H9 (cell line): ENCODE data around the gene CFAP97D2. TPM values are rescaled to one million over a fixed set of nuclear protein-coding genes. Genes with fewer than 3 reads are reported as not detected.

ENCODE experiments used
- DNase-seq: peaks from one replicate; pipeline ENCODE4 v3.0.0-alpha.2; 2017
- H2AFZ ChIP-seq: one replicate; pipeline ENCODE4 v1.6.1; 2013; ENCODE audit warnings: mild to moderate bottlenecking, low read length, control low read depth, moderate library complexity
- H2AK5ac ChIP-seq: 2 replicates; pipeline ENCODE4 v1.6.1; 2013; ENCODE audit warnings: low read length, control low read depth, mixed read lengths; ENCODE audit not compliant: insufficient read length
- H2BK120ac ChIP-seq: one replicate; pipeline ENCODE4 v1.6.1; 2013; ENCODE audit warnings: low read depth, mild to moderate bottlenecking, low read length, control low read depth, inconsistent platforms; ENCODE audit not compliant: poor library complexity, severe bottlenecking
- H2BK12ac ChIP-seq: 2 replicates; pipeline ENCODE4 v1.6.1; 2013; ENCODE audit warnings: low read length, control low read depth, mixed read lengths, low read depth; ENCODE audit not compliant: insufficient read length
- H2BK15ac ChIP-seq: 2 replicates; pipeline ENCODE4 v1.6.1; 2013; ENCODE audit warnings: low read depth, low read length, control low read depth
- H2BK20ac ChIP-seq: one replicate; pipeline ENCODE4 v1.6.1; 2013; ENCODE audit warnings: low read depth, mild to moderate bottlenecking, low read length, control low read depth, inconsistent platforms; ENCODE audit not compliant: poor library complexity, severe bottlenecking
- H2BK5ac ChIP-seq: 2 replicates; pipeline ENCODE4 v1.6.1; 2013; ENCODE audit warnings: low read length, control low read depth, mixed read lengths; ENCODE audit not compliant: insufficient read length
- H3K14ac ChIP-seq: 2 replicates; pipeline ENCODE4 v1.6.1; 2013; ENCODE audit warnings: low read length, control low read depth; ENCODE audit not compliant: insufficient read depth
- H3K18ac ChIP-seq: 2 replicates; pipeline ENCODE4 v1.6.1; 2013; ENCODE audit warnings: low read depth, mild to moderate bottlenecking, mixed read lengths, low read length, control low read depth; ENCODE audit not compliant: insufficient read length
- H3K23ac ChIP-seq: 2 replicates; pipeline ENCODE4 v1.6.1; 2013; ENCODE audit warnings: low read length, control low read depth, mixed read lengths, low read depth; ENCODE audit not compliant: insufficient read length
- H3K23me2 ChIP-seq: 2 replicates; pipeline ENCODE4 v1.6.1; 2013; ENCODE audit warnings: low read depth, mild to moderate bottlenecking, mixed read lengths, low read length, control low read depth; ENCODE audit not compliant: insufficient read length, poor library complexity, severe bottlenecking
- H3K27ac ChIP-seq: 2 replicates; pipeline ENCODE4 v1.5.1; 2013; ENCODE audit warnings: low read length, control low read depth, mixed read lengths, low read depth; ENCODE audit not compliant: insufficient read length
- H3K27me3 ChIP-seq: 2 replicates; pipeline ENCODE4 v1.6.1; 2013; ENCODE audit warnings: low read length, control low read depth, inconsistent platforms; ENCODE audit not compliant: insufficient read depth
- H3K4ac ChIP-seq: 2 replicates; pipeline ENCODE4 v1.6.1; 2013; ENCODE audit warnings: low read depth, mild to moderate bottlenecking, control low read depth, inconsistent platforms, low read length, moderate library complexity
- H3K4me1 ChIP-seq: 2 replicates; pipeline ENCODE4 v1.6.1; 2013; ENCODE audit warnings: low read length, control low read depth, inconsistent platforms; ENCODE audit not compliant: insufficient read depth
- H3K4me2 ChIP-seq: 2 replicates; pipeline ENCODE4 v1.6.1; 2013; ENCODE audit warnings: low read length, control low read depth, mixed read lengths; ENCODE audit not compliant: insufficient read length, insufficient read depth
- H3K56ac ChIP-seq: 2 replicates; pipeline ENCODE4 v1.6.1; 2013; ENCODE audit warnings: low read depth, mild to moderate bottlenecking, mixed read lengths, low read length, control low read depth; ENCODE audit not compliant: insufficient read length
- H3K79me1 ChIP-seq: 2 replicates; pipeline ENCODE4 v1.6.1; 2013; ENCODE audit warnings: low read depth, mild to moderate bottlenecking, moderate library complexity, low read length, control low read depth, inconsistent platforms; ENCODE audit not compliant: insufficient read depth, poor library complexity, severe bottlenecking
- H3K79me2 ChIP-seq: 2 replicates; pipeline ENCODE4 v1.6.1; 2013; ENCODE audit warnings: low read length, control low read depth, inconsistent platforms; ENCODE audit not compliant: insufficient read depth
- H3K9ac ChIP-seq: 2 replicates; pipeline ENCODE4 v1.6.1; 2013; ENCODE audit warnings: low read length, control low read depth, mixed read lengths; ENCODE audit not compliant: insufficient read length; ENCODE audit errors: extremely low read depth
- H3K9me3 ChIP-seq: one replicate; pipeline ENCODE4 v1.6.1; 2013; ENCODE audit warnings: low read depth, low read length, inconsistent platforms; ENCODE audit not compliant: control insufficient read depth
- H3T11ph ChIP-seq: one replicate; pipeline ENCODE4 v1.6.1; 2013; ENCODE audit warnings: mild to moderate bottlenecking, low read length, control low read depth, inconsistent platforms
- H4K20me1 ChIP-seq: one replicate; pipeline ENCODE4 v1.6.1; 2013; ENCODE audit not compliant: control insufficient read depth, insufficient read length, insufficient read depth
- H4K5ac ChIP-seq: 2 replicates; pipeline ENCODE4 v1.6.1; 2013; ENCODE audit warnings: low read depth, mild to moderate bottlenecking, mixed read lengths, low read length, control low read depth; ENCODE audit not compliant: insufficient read length
- H4K8ac ChIP-seq: replicated peaks from 2 replicates; pipeline ENCODE4 v1.6.1; 2013; ENCODE audit warnings: low read length, control low read depth, mixed read lengths, low read depth; ENCODE audit not compliant: insufficient read length
- H4K91ac ChIP-seq: 2 replicates; pipeline ENCODE4 v1.6.1; 2013; ENCODE audit warnings: low read depth, mild to moderate bottlenecking, moderate library complexity, mixed read lengths, low read length, control low read depth; ENCODE audit not compliant: insufficient read length
- H3K27ac Mint-ChIP-seq, 3 experiments: 2 replicates in 2 of 3; 3 replicates in 1 of 3; pipeline ENCODE4 v1.8.0; 2020 to 2021; ENCODE audit warnings: mixed read lengths in 3 of 3, mild to moderate bottlenecking in 1 of 3, moderate library complexity in 1 of 3
- H3K27me3 Mint-ChIP-seq: 2 replicates; pipeline ENCODE4 v1.8.0; 2021; ENCODE audit warnings: low read depth, mild to moderate bottlenecking, moderate library complexity, mixed read lengths
- H3K36me3 Mint-ChIP-seq, 3 experiments: 2 replicates in 2 of 3; 3 replicates in 1 of 3; pipeline ENCODE4 v1.8.0; 2020 to 2021; ENCODE audit warnings: low read depth in 3 of 3, mixed read lengths in 3 of 3; ENCODE audit not compliant: insufficient read depth in 1 of 3
- H3K4me1 Mint-ChIP-seq, 2 experiments: 2 replicates each; pipeline ENCODE4 v1.8.0; 2020; ENCODE audit warnings: mixed read lengths in 2 of 2
- H3K4me3 Mint-ChIP-seq, 2 experiments: 2 replicates in 1 of 2; 3 replicates in 1 of 2; pipeline ENCODE4 v1.8.0; 2020 to 2021; ENCODE audit warnings: mild to moderate bottlenecking in 2 of 2, mixed read lengths in 2 of 2, moderate library complexity in 1 of 2
- H3K9me3 Mint-ChIP-seq, 2 experiments: 2 replicates in 1 of 2; 3 replicates in 1 of 2; pipeline ENCODE4 v1.8.0; 2020; ENCODE audit warnings: mild to moderate bottlenecking in 2 of 2, mixed read lengths in 2 of 2, moderate library complexity in 1 of 2
- WGBS: extraction: QIAGEN DNeasy Blood & Tissue Kit; methylation state at CpG from one replicate; pipeline ENCODE4 v1.1.7; 2013; ENCODE audit warnings: missing lambda C conversion rate, low lambda C conversion rate, mixed read lengths; ENCODE audit not compliant: insufficient read length; ENCODE audit errors: extremely low coverage; 5-methylcytosine and 5-hydroxymethylcytosine counted together
- total RNA-seq: library from RNA; stranded (reverse); gene quantifications from 2 replicates; pipeline ENCODE4 v1.2.1, GENCODE V29; 2021
- TF ChIP-seq, protein P1 (sequence below): fragments of 200-600 bp; sonication (generic); conservative IDR thresholded peaks from 3 replicates; pipeline ENCODE4 v1.8.0; 2021; ENCODE audit warnings: antibody characterized with exemption, mild to moderate bottlenecking

The CFAP97D2 gene
- total RNA-seq, 1 experiment from 2014 or later, result not detected

DNA sequence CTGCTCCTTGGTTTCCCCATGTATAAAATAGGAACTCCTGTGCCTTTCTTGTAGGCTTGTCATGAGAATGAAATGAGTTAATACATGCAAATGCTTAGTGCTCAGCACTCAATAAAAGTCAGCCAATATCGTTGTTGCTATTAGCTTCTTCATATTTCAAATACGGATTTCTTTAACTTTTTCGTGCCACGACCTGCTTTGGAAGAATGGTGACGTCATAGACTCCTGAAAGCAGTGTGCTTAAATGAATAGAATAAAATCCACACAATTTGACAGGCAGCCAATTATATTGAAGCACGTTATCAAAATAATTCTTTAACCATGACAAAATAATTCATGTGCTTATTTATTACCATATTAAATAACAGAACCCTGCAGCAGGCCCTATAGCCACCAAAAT, 29.1 kb downstream of the CFAP97D2 start:
- Histone ChIP-seq H3K4ac (no peak overlapping the region), H3T11ph (no peak overlapping the region), H4K91ac (no peak overlapping the region), H4K8ac (no peak overlapping the region), H2AFZ (no peak overlapping the region), H3K9ac (no peak overlapping the region), H2BK20ac (no peak overlapping the region), H3K18ac (no peak overlapping the region), H3K56ac (no peak overlapping the region), H3K4me1 (no peaks in the 10 kb centered on the region), H2BK5ac (no peak overlapping the region), H3K27ac (no peak overlapping the region), H2BK120ac (no peak overlapping the region), H4K5ac (no peak overlapping the region), H3K23me2 (no peaks in the 10 kb centered on the region), H2AK5ac (no peak overlapping the region), H3K4me2 (no peak overlapping the region), H2BK15ac (no peak overlapping the region), H2BK12ac (no peak overlapping the region), H3K27me3 (no peaks in the 10 kb centered on the region), H3K79me2 (no peaks in the 10 kb centered on the region), H3K23ac (no peak overlapping the region), H3K79me1 (no peaks in the 10 kb centered on the region), H3K14ac (no peak overlapping the region), H3K9me3 (peaks cover 11% of the 10 kb centered on the region), H4K20me1 (no peaks in the 10 kb centered on the region)
- peaks cover 5 to 9% of the 10 kb centered on the region in 2 experiments; a peak in 3 of 4 replicates for H3K4me1 Mint-ChIP-seq
- peaks cover 6% of the 10 kb centered on the region for H3K27me3 Mint-ChIP-seq
- H3K27ac Mint-ChIP-seq, result no peak overlapping the region
- DNase-seq, result no peak
- H3K36me3 Mint-ChIP-seq, result peaks cover 0 to 4% (median 0%) of the 10 kb centered on the region in 3 experiments; a peak in 2 of 7 replicates
- no peak overlapping the region for H3K4me3 Mint-ChIP-seq
- TF ChIP-seq, protein P1, sequence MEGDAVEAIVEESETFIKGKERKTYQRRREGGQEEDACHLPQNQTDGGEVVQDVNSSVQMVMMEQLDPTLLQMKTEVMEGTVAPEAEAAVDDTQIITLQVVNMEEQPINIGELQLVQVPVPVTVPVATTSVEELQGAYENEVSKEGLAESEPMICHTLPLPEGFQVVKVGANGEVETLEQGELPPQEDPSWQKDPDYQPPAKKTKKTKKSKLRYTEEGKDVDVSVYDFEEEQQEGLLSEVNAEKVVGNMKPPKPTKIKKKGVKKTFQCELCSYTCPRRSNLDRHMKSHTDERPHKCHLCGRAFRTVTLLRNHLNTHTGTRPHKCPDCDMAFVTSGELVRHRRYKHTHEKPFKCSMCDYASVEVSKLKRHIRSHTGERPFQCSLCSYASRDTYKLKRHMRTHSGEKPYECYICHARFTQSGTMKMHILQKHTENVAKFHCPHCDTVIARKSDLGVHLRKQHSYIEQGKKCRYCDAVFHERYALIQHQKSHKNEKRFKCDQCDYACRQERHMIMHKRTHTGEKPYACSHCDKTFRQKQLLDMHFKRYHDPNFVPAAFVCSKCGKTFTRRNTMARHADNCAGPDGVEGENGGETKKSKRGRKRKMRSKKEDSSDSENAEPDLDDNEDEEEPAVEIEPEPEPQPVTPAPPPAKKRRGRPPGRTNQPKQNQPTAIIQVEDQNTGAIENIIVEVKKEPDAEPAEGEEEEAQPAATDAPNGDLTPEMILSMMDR, result no peak
- H3K9me3 Mint-ChIP-seq, result peaks cover 21 to 30% of the 10 kb centered on the region in 2 experiments
- no CpG with 5 or more reads among the region's 6 CpGs for WGBS
